Measurements from ENCODE around the gene BZW1. TPM values are rescaled to one million over a fixed set of nuclear protein-coding genes. Genes with fewer than 3 reads are reported as not detected.

BZW1 gene
- total and polyA plus RNA-seq, 2 experiments from 2014 or later, result 118 to 323 TPM

- H3K4me2 ChIP-seq, result no peak overlapping the region
- no peak overlapping the region for H3K4me3 Mint-ChIP-seq
- H3K4me1 Mint-ChIP-seq, result no peaks in the 10 kb centered on the region
- H3K27ac Mint-ChIP-seq, result no peak overlapping the region
- peaks cover 8% of the 10 kb centered on the region for H3F3A ChIP-seq (replicated peaks; ENCODE audit: low read depth)
- no peak overlapping the region for H3K4me3 ChIP-seq
- no peaks in the 10 kb centered on the region for H3K27me3 ChIP-seq (ENCODE audit: insufficient read depth)
- no peaks in the 10 kb centered on the region for H3K4me1 ChIP-seq (ENCODE audit: insufficient read depth)
- TF ChIP-seq EZH2 (IDR thresholded peaks at IDR 0.05; ENCODE audit: low read depth, unreplicated experiment), result no peak
- H3K27ac ChIP-seq (ENCODE audit: low read depth), result no peak overlapping the region
- peaks cover 4% of the 10 kb centered on the region; the same call in 1 of the 2 replicates for H4K20me1 ChIP-seq (replicated peaks; ENCODE audit: insufficient read depth)
- H3K79me2 ChIP-seq (replicated peaks; ENCODE audit: insufficient read depth), result no peaks in the 10 kb centered on the region; the same call in 1 of the 2 replicates
- peaks cover 49% of the 10 kb centered on the region for H3K36me3 ChIP-seq (ENCODE audit: insufficient read depth)
- peaks cover 49% of the 10 kb centered on the region for H3K36me3 Mint-ChIP-seq (ENCODE audit: low read depth)
- peaks cover 5% of the 10 kb centered on the region for H3K27me3 Mint-ChIP-seq (ENCODE audit: insufficient read depth, low read depth, poor library complexity)
- DNase-seq (ENCODE audit: low spot score), result no peak
- no peak for ATAC-seq
- H3K9me2 ChIP-seq (ENCODE audit: insufficient read depth), result no peaks in the 10 kb centered on the region
- no peak overlapping the region for H2AFZ ChIP-seq
- no peaks in the 10 kb centered on the region for H3K9me3 Mint-ChIP-seq
Measured at GRCh38 chr2:200851398-200852248, 39.9 kb downstream of the BZW1 start.

- H3K4me2 ChIP-seq, result no peak overlapping the region
- Mint-ChIP-seq H3K9me3 (no peaks in the 10 kb centered on the region), H3K4me3 (no peak overlapping the region), H3K4me1 (no peaks in the 10 kb centered on the region), H3K36me3 (ENCODE audit: low read depth) (peaks cover 59% of the 10 kb centered on the region), H3K27me3 (ENCODE audit: insufficient read depth, low read depth, poor library complexity) (peaks cover 5% of the 10 kb centered on the region), H3K27ac (no peak overlapping the region)
- H3K27me3 ChIP-seq (ENCODE audit: insufficient read depth), result no peaks in the 10 kb centered on the region
- ATAC-seq, result no peak
- H4K20me1 ChIP-seq (replicated peaks; ENCODE audit: insufficient read depth), result peaks cover 4% of the 10 kb centered on the region
- peaks cover 12% of the 10 kb centered on the region for H3F3A ChIP-seq (replicated peaks; ENCODE audit: low read depth)
- H3K9me2 ChIP-seq (ENCODE audit: insufficient read depth), result no peaks in the 10 kb centered on the region
- DNase-seq (ENCODE audit: low spot score), result no peak
- TF ChIP-seq REST (IDR thresholded peaks at IDR 0.05; ENCODE audit: unreplicated experiment), result no peak
- TF ChIP-seq EZH2 (IDR thresholded peaks at IDR 0.05; ENCODE audit: low read depth, unreplicated experiment), result no peak
- TF ChIP-seq ZNF114 (CRISPR knock-in tag; IDR thresholded peaks at IDR 0.05), result no peak
- no peak for TF ChIP-seq NANOG (IDR thresholded peaks at IDR 0.05; ENCODE audit: borderline replicate concordance)
- no peak for TF ChIP-seq JUNB (IDR thresholded peaks at IDR 0.05; ENCODE audit: unreplicated experiment)
- TF ChIP-seq POLR2AphosphoS5 (IDR thresholded peaks at IDR 0.05; ENCODE audit: low read depth), result no peak
- TF ChIP-seq ZNF331 (CRISPR knock-in tag; IDR thresholded peaks at IDR 0.05; ENCODE audit: low read depth), result no peak
- no peak for TF ChIP-seq ETS1 (IDR thresholded peaks at IDR 0.05)
- no peak for TF ChIP-seq STAT1 (IDR thresholded peaks at IDR 0.05; ENCODE audit: unreplicated experiment)
- no peak overlapping the region for H3K4me3 ChIP-seq
- H3K4me1 ChIP-seq (ENCODE audit: insufficient read depth), result no peaks in the 10 kb centered on the region
- peaks cover 58% of the 10 kb centered on the region for H3K36me3 ChIP-seq (ENCODE audit: insufficient read depth)
- H3K27ac ChIP-seq (ENCODE audit: low read depth), result no peak overlapping the region
- no peak overlapping the region for H2AFZ ChIP-seq
- H3K79me2 ChIP-seq (replicated peaks; ENCODE audit: insufficient read depth), result peaks cover 3% of the 10 kb centered on the region
Measured at GRCh38 chr2:200852605-200853004, 40.9 kb downstream of the BZW1 start.

All from GM23338 (cell line).